GM23248 (cell line): ENCODE measurements around the gene SLC6A9. TPM values are rescaled to one million over a fixed set of nuclear protein-coding genes. Genes with fewer than 3 reads are reported as not detected.

Source experiments
- DNase-seq: peaks from one replicate; pipeline ENCODE4 v3.0.0-alpha.2; 2015
- H2AFZ ChIP-seq: fragments of 200-600 bp; sonication (generic); 2 replicates; pipeline ENCODE4 v1.6.1; 2016; ENCODE audit warnings: antibody characterized with exemption
- H3F3A ChIP-seq: fragments of 200-600 bp; sonication (generic); 2 replicates; pipeline ENCODE4 v1.6.1; 2016; ENCODE audit warnings: mild to moderate bottlenecking, antibody characterized with exemption, mixed run types; ENCODE audit not compliant: insufficient read depth
- H3K27ac ChIP-seq: fragments of 200-600 bp; sonication (generic); 2 replicates; pipeline ENCODE4 v1.5.1; 2016; ENCODE audit warnings: mild to moderate bottlenecking
- H3K27me3 ChIP-seq: fragments of 200-600 bp; sonication (generic); replicated peaks from 2 replicates; pipeline ENCODE4 v1.6.1; 2016; ENCODE audit warnings: mild to moderate bottlenecking; ENCODE audit not compliant: insufficient read depth
- H3K36me3 ChIP-seq: fragments of 200-600 bp; sonication (generic); 2 replicates; pipeline ENCODE4 v1.6.1; 2016; ENCODE audit warnings: low read depth, mild to moderate bottlenecking
- H3K4me1 ChIP-seq: fragments of 200-600 bp; sonication (generic); 2 replicates; pipeline ENCODE4 v1.6.1; 2016; ENCODE audit warnings: mild to moderate bottlenecking; ENCODE audit not compliant: insufficient read depth
- H3K4me2 ChIP-seq: fragments of 200-600 bp; sonication (generic); one replicate; pipeline ENCODE4 v1.6.1; 2016; ENCODE audit warnings: mild to moderate bottlenecking; ENCODE audit not compliant: unreplicated experiment
- H3K4me3 ChIP-seq: fragments of 200-600 bp; sonication (generic); 2 replicates; pipeline ENCODE4 v1.5.1; 2016; ENCODE audit warnings: mild to moderate bottlenecking
- H3K79me2 ChIP-seq: fragments of 200-600 bp; sonication (generic); 2 replicates; pipeline ENCODE4 v1.6.1; 2016; ENCODE audit warnings: mild to moderate bottlenecking; ENCODE audit not compliant: insufficient read depth
- H3K9ac ChIP-seq: fragments of 200-600 bp; sonication (generic); 2 replicates; pipeline ENCODE4 v1.6.1; 2016; ENCODE audit warnings: mild to moderate bottlenecking
- H3K9me2 ChIP-seq: fragments of 200-600 bp; sonication (generic); 2 replicates; pipeline ENCODE4 v1.6.1; 2016; ENCODE audit warnings: mixed run types, mild to moderate bottlenecking, moderate library complexity; ENCODE audit not compliant: insufficient read depth
- H3K9me3 ChIP-seq: fragments of 200-600 bp; sonication (generic); one replicate; pipeline ENCODE4 v1.6.1; 2017; ENCODE audit warnings: low read depth
- H4K20me1 ChIP-seq: fragments of 200-600 bp; sonication (generic); 2 replicates; pipeline ENCODE4 v1.6.0; 2016; ENCODE audit not compliant: insufficient read depth
- EZH2 ChIP-seq: fragments of 200-600 bp; sonication (generic); IDR thresholded peaks from 2 replicates; pipeline ENCODE4 v1.6.1; 2018; ENCODE audit warnings: antibody characterized with exemption, mild to moderate bottlenecking; ENCODE audit not compliant: insufficient read depth, poor library complexity, severe bottlenecking
- EZH2phosphoT487 ChIP-seq: fragments of 200-600 bp; sonication (generic); IDR thresholded peaks from 2 replicates; pipeline ENCODE4 v1.6.1; 2018; ENCODE audit warnings: antibody characterized with exemption, moderate library complexity, mild to moderate bottlenecking, low read depth; ENCODE audit not compliant: insufficient read depth
- WGBS, 2 experiments: methylation state at CpG; one replicate each; pipeline ENCODE4 v1.1.6; 2015 to 2017; ENCODE audit warnings: low lambda C conversion rate in 2 of 2, low coverage in 1 of 2; ENCODE audit errors: missing lambda C conversion rate in 2 of 2; 5-methylcytosine and 5-hydroxymethylcytosine counted together
- in situ Hi-C: fragments of 300-500 bp; cut with MboI; formaldehyde crosslinking; loops from 2 replicates; pipeline ENCODE4 v1.15.0; 2020
- polyA plus RNA-seq: library from polyadenylated mRNA; unstranded; fragments of >200 nt; fragmentation: Nextera tagmentation; extraction: Ambion mirVana; gene quantifications from 2 replicates; pipeline ENCODE4 v1.2.1, GENCODE V29; 2016
- total RNA-seq: library from RNA; depleted of rRNA; stranded (reverse); fragments of >200 nt; shearing (Covaris generic); gene quantifications from 2 replicates; pipeline ENCODE4 v1.2.3, GENCODE V29; 2014

Gene SLC6A9
- total and polyA plus RNA-seq, 2 experiments from 2014 or later = 22.2 to 34.6 TPM

DNA sequence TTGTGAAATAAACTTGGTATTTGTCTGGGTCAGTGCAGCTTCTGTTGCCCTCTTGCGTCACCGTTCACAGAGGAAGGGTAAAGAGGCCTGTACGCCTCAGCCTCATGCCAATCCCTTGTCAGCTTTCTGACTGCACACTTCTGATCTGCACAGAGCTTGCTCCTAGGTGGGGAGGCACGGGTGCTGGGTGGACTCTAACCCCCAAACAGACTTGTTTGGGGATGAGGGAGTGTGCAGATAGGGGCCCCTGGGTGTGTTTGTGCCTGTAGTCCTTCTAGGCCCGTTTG is 53.1 kb downstream of the SLC6A9 start:
- peak overlapping the region; percentile 85 for H3K4me3 ChIP-seq
- 79 to 80% methylated on average over 5 of the region's 5 CpGs for WGBS, 2 experiments

DNA sequence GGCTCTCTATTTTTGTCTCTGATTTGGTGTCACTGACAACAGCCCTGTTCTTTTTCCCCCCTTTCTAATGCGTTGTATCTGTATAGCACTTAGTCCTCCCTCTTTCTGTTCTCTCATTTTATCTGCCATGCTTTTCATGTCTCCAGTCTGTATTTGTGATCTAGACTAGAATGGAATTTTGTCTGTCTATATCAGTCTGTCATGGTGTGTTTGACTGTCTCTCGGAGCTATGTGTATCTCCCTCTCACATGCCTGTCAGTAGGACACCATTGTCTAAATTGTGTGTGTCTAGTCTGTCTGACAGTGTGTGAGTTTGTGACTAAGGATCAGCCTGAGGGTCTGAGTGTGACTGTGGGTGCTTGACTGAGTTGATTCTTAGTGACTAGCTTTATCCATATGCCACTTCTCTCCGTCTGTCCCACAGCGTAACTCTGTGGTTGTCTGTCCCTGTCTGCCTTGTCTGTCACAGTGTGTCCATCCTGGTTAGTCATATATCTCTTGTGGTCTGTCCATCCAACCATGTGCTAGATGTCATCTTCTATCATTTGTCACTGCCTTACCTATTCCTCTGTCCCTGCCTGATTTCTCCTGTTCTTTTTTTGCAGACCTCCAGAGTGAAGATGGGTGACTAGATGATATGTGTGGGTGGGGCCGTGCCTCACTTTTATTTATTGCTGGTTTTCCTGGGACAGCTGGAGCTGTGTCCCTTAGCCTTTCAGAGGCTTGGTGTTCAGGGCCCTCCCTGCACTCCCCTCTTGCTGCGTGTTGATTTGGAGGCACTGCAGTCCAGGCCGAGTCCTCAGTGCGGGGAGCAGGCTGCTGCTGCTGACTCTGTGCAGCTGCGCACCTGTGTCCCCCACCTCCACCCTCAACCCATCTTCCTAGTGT is 53.6 kb downstream of the SLC6A9 start:
- H3K4me3 ChIP-seq = no peak overlapping the region; the same call in 1 of the 2 replicates
- TF ChIP-seq EZH2 (no peak), EZH2phosphoT487 (no peak)
- H3K4me1 ChIP-seq = peaks cover 28% of the 10 kb centered on the region
- peaks cover 14% of the 10 kb centered on the region; the same call in 1 of the 2 replicates for H3F3A ChIP-seq
- peak overlapping the region; percentile 80 for H3K4me2 ChIP-seq
- H3K27me3 ChIP-seq = no peaks in the 10 kb centered on the region
- no peak overlapping the region for H2AFZ ChIP-seq
- H4K20me1 ChIP-seq = no peaks in the 10 kb centered on the region
- H3K36me3 ChIP-seq = peaks cover 10% of the 10 kb centered on the region; the same call in 1 of the 2 replicates
- no peaks in the 10 kb centered on the region for H3K9me3 ChIP-seq
- no peak for DNase-seq
- H3K9me2 ChIP-seq = no peaks in the 10 kb centered on the region
- no peak overlapping the region for H3K27ac ChIP-seq
- H3K79me2 ChIP-seq = peaks cover 73% of the 10 kb centered on the region
- WGBS, 2 experiments = 94 to 97% methylated on average over 9 of the region's 9 CpGs
- in situ Hi-C loops = no loop called here
- no peak overlapping the region for H3K9ac ChIP-seq

More for the DNA sequence above, 53.1 kb downstream of the SLC6A9 start:
- H3K36me3 ChIP-seq = peaks cover 10% of the 10 kb centered on the region; the same call in 1 of the 2 replicates
- H3K9ac ChIP-seq = peak overlapping the region; percentile 80
- peak overlapping the region; percentile 80 for H3K4me2 ChIP-seq
- H2AFZ ChIP-seq = no peak overlapping the region
- H3F3A ChIP-seq = peaks cover 14% of the 10 kb centered on the region; the same call in 1 of the 2 replicates
- no peak for DNase-seq
- no peaks in the 10 kb centered on the region for H3K9me2 ChIP-seq
- no peaks in the 10 kb centered on the region for H4K20me1 ChIP-seq
- H3K27me3 ChIP-seq = no peaks in the 10 kb centered on the region
- in situ Hi-C loops = no loop called here
- H3K27ac ChIP-seq = 0 out of 2 replicates have a peak overlapping the region, but pooled peaks have one; percentile 36
- H3K9me3 ChIP-seq = no peaks in the 10 kb centered on the region
- H3K4me1 ChIP-seq = peaks cover 28% of the 10 kb centered on the region
- no peak for TF ChIP-seq EZH2phosphoT487
- no peak for TF ChIP-seq EZH2
- peaks cover 76% of the 10 kb centered on the region for H3K79me2 ChIP-seq

GRCh38 chr1:43976890-43977289 is 54.4 kb downstream of the SLC6A9 start:
- no peak for DNase-seq
- H3K4me1 ChIP-seq = peaks cover 28% of the 10 kb centered on the region
- H3K27me3 ChIP-seq = no peaks in the 10 kb centered on the region
- no peak overlapping the region for H3K27ac ChIP-seq
- no peaks in the 10 kb centered on the region for H4K20me1 ChIP-seq
- no peak overlapping the region for H3K9ac ChIP-seq
- H3F3A ChIP-seq = peaks cover 14% of the 10 kb centered on the region; the same call in 1 of the 2 replicates
- no peak overlapping the region for H2AFZ ChIP-seq
- H3K9me3 ChIP-seq = no peaks in the 10 kb centered on the region
- TF ChIP-seq EZH2phosphoT487 = no peak
- no peak for TF ChIP-seq EZH2
- WGBS, 2 experiments = 90 to 92% methylated on average over 8 of the region's 8 CpGs
- no peaks in the 10 kb centered on the region for H3K9me2 ChIP-seq
- peaks cover 10% of the 10 kb centered on the region; the same call in 1 of the 2 replicates for H3K36me3 ChIP-seq
- in situ Hi-C loops = no loop called here
- peaks cover 66% of the 10 kb centered on the region for H3K79me2 ChIP-seq
- H3K4me2 ChIP-seq = peak overlapping the region; percentile 2
- H3K4me3 ChIP-seq = no peak overlapping the region

- Histone ChIP-seq H3K4me3 (peak overlapping the region; percentile 95), H3F3A (peaks cover 14% of the 10 kb centered on the region; the same call in 1 of the 2 replicates), H4K20me1 (no peaks in the 10 kb centered on the region), H3K4me1 (peaks cover 28% of the 10 kb centered on the region), H3K27me3 (no peaks in the 10 kb centered on the region), H3K9me2 (no peaks in the 10 kb centered on the region), H3K4me2 (peak overlapping the region; percentile 96), H3K9me3 (no peaks in the 10 kb centered on the region), H3K27ac (no peak overlapping the region), H3K9ac (peak overlapping the region; percentile 96), H3K79me2 (peaks cover 63% of the 10 kb centered on the region), H2AFZ (no peak overlapping the region), H3K36me3 (peaks cover 10% of the 10 kb centered on the region; the same call in 1 of the 2 replicates)
- DNase-seq = no peak
- TF ChIP-seq EZH2 = no peak
- TF ChIP-seq EZH2phosphoT487 = no peak
- in situ Hi-C loops = no loop called here
- 64 to 65% methylated on average over 4 of the region's 4 CpGs for WGBS, 2 experiments
Observed at GRCh38 chr1:43976045-43976444, 55.2 kb downstream of the SLC6A9 start.
